ENCODE results near the gene SERP1. TPM values are rescaled to one million over a fixed set of nuclear protein-coding genes. Genes with fewer than 3 reads are reported as not detected.

Gene SERP1
- total RNA-seq, 2 donors from 2014 or later, result 96.8 to 102 TPM

DNA sequence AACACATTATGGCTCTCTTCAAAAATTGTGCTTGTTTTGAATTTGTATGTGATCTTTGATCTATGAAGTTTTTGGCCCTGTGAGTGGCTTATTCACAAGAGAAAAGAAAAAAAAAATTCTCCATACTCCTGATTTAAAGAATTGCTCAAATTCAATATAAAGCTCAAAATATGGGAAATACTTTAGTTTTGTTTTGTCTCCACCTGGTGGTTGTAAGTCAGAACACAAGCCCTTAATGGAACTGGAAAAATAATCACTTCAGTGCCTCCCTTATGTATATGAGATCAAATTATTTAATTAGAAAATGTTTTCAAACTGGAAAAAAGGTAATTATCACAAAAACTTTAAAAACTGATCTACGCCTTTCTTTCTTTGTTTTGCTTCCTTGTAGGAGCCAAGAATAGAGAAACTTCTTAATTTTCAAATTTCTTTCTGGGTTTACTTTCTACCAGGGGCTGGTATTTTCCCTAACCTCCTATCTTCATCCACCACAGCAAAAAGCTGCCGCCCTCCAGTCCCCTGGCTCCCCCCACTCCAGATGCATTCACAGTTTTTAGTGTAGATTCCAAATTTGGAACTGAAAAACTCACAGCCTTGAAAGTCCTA lies 50.6 kb downstream of the SERP1 start:
- Histone ChIP-seq H3K36me3 (no peaks in the 10 kb centered on the region), H3K9me3 (no peaks in the 10 kb centered on the region), H3K4me3 (no peak overlapping the region), H3K27me3 (no peaks in the 10 kb centered on the region), H3K4me1 (no peaks in the 10 kb centered on the region), H3K27ac (no peak overlapping the region)
- no peak for DNase-seq (ENCODE audit: low spot score)
- TF ChIP-seq, protein P1, sequence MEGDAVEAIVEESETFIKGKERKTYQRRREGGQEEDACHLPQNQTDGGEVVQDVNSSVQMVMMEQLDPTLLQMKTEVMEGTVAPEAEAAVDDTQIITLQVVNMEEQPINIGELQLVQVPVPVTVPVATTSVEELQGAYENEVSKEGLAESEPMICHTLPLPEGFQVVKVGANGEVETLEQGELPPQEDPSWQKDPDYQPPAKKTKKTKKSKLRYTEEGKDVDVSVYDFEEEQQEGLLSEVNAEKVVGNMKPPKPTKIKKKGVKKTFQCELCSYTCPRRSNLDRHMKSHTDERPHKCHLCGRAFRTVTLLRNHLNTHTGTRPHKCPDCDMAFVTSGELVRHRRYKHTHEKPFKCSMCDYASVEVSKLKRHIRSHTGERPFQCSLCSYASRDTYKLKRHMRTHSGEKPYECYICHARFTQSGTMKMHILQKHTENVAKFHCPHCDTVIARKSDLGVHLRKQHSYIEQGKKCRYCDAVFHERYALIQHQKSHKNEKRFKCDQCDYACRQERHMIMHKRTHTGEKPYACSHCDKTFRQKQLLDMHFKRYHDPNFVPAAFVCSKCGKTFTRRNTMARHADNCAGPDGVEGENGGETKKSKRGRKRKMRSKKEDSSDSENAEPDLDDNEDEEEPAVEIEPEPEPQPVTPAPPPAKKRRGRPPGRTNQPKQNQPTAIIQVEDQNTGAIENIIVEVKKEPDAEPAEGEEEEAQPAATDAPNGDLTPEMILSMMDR (IDR thresholded peaks at IDR 0.05), result peak; percentile 68 to 86

DNA sequence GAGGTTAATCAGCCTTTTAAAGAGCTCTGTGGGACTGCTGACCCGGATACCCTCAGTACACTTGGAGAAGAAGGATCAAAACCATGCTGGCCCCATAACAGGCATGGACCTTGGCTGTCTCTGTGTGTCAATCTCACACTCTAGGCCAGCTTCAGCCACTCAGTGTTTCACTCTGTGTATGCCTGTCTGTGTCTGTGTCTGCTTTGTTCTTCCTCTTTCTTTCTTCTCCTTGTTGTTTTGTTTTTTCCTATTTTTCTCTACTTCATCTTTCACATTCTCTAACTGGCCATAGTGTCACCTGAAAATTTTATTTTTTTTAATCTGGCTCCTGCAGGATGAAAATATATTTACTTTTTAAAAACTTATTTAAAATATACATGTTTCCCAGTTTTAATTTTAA lies 51.1 kb downstream of the SERP1 start:
- no peaks in the 10 kb centered on the region for H3K36me3 ChIP-seq
- no peaks in the 10 kb centered on the region for H3K27me3 ChIP-seq
- DNase-seq (ENCODE audit: low spot score), result no peak
- H3K9me3 ChIP-seq, result no peaks in the 10 kb centered on the region
- H3K27ac ChIP-seq, result no peak overlapping the region
- TF ChIP-seq, protein P1 (IDR thresholded peaks at IDR 0.05), result no peak
- no peak overlapping the region for H3K4me3 ChIP-seq
- H3K4me1 ChIP-seq, result no peaks in the 10 kb centered on the region

DNA sequence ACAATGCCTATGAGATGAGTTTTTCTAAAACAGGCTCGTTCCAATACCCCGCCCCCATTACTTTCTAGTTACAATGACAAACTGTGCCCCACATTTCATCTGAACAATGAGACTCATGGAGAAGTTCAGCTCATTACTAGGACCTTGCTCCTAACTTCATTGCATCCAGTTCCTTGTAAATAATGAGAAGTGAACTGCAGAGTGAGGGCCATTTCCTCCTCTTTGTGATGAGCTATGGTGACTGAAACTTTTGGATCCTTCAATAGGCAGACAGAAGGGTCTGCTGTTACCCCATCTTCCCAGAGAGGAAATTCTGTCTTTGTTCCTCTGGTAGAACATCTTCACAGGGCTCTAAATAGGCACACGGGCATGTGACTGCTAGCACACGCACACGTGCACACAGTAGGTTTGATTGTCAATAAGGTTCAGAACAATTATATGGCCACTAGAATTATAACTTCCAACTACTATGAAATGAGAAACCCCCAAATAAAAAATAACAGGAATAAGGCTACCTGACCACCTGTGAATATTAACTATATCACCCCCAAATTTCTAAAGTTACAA lies 51.8 kb downstream of the SERP1 start:
- H3K9me3 ChIP-seq, result no peaks in the 10 kb centered on the region
- H3K4me3 ChIP-seq, result no peak overlapping the region
- DNase-seq (ENCODE audit: low spot score), result no peak
- no peaks in the 10 kb centered on the region for H3K36me3 ChIP-seq
- no peak overlapping the region for H3K27ac ChIP-seq
- H3K27me3 ChIP-seq, result no peaks in the 10 kb centered on the region
- TF ChIP-seq, protein P1 (IDR thresholded peaks at IDR 0.05), result no peak
- no peaks in the 10 kb centered on the region for H3K4me1 ChIP-seq

Other genes with a start within 250 kb of the SERP1 start
- gene TSC22D2, start 138.2 kb downstream of the SERP1 start, total RNA-seq, result 10 to 100 TPM; 18.1 to 23.5 TPM
- gene EIF2A, start 291 bp upstream of the SERP1 start, total RNA-seq, result 100 to 1,000 TPM in 1 of 2 donors, 10 to 100 TPM in 1; 86.7 to 112 TPM
- 100 to 1,000 TPM in 1 of 2 donors, 10 to 100 TPM in 1; 73.6 to 137 TPM for gene SELENOT, start 56.8 kb upstream of the SERP1 start, total RNA-seq
- gene ERICH6, start 157.4 kb upstream of the SERP1 start, total RNA-seq, result not detected
- 10 to 100 TPM; 14.8 to 30.0 TPM for gene SIAH2, start 216.7 kb upstream of the SERP1 start, total RNA-seq